GM21717 (cell line): ENCODE measurements around the gene FNDC3B.

Experiments used
- ATAC-seq: cut with Tn5 transposase; IDR thresholded peaks from one replicate; pipeline ENCODE4 v1.9.1; 2021; ENCODE audit warnings: mild to moderate bottlenecking, moderate library complexity; ENCODE audit not compliant: unreplicated experiment

Gene FNDC3B

GRCh38 chr3:172410702-172411477 lies 371.5 kb downstream of the FNDC3B start:
- no peak for ATAC-seq

GRCh38 chr3:172411478-172411947 lies 372.1 kb downstream of the FNDC3B start:
- no peak for ATAC-seq

- no peak for ATAC-seq
Measured at GRCh38 chr3:172415323-172415722, 375.9 kb downstream of the FNDC3B start.

- ATAC-seq: no peak
Measured at GRCh38 chr3:172437713-172438112, 398.3 kb downstream of the FNDC3B start.

GRCh38 chr3:172438186-172438585 lies 398.8 kb downstream of the FNDC3B start:
- ATAC-seq: no peak

GRCh38 chr3:172441581-172441980 lies 402.2 kb downstream of the FNDC3B start:
- no peak for ATAC-seq

GRCh38 chr3:172442606-172443005 lies 403.2 kb downstream of the FNDC3B start:
- ATAC-seq: no peak

GRCh38 chr3:172444821-172445220 lies 405.4 kb downstream of the FNDC3B start:
- no peak for ATAC-seq

GRCh38 chr3:172446198-172446597 lies 406.8 kb downstream of the FNDC3B start:
- ATAC-seq: no peak

GRCh38 chr3:172447611-172448579 lies 408.5 kb downstream of the FNDC3B start, which contains the start of gene GHSR:
Gene GHSR (minus strand): TSS chr3:172448456. CDS start chr3:172448413, 43 bp downstream.
- ATAC-seq: no peak

GRCh38 chr3:172448661-172449465 lies 409.5 kb downstream of the FNDC3B start:
- no peak for ATAC-seq

GRCh38 chr3:172449466-172450149 lies 410.2 kb downstream of the FNDC3B start:
- ATAC-seq: no peak
